HEK293 (cell line): ENCODE measurements around the gene CAPN15.

Experiments used
- CTCF ChIP-seq: fragments of 450-650 bp; formaldehyde crosslinking; IDR thresholded peaks from 2 replicates; pipeline ENCODE4 v1.5.1; 2016; ENCODE audit warnings: missing biosample characterization, missing genetic modification characterization
- KLF17 ChIP-seq: fragments of 450-650 bp; formaldehyde crosslinking; IDR thresholded peaks from 2 replicates; pipeline ENCODE4 v1.5.1; 2016; ENCODE audit warnings: missing biosample characterization, missing genetic modification characterization
- KLF7 ChIP-seq: fragments of 450-650 bp; formaldehyde crosslinking; IDR thresholded peaks from 2 replicates; pipeline ENCODE4 v1.5.1; 2016; ENCODE audit warnings: missing biosample characterization, missing genetic modification characterization, borderline replicate concordance
- MZF1 ChIP-seq: fragments of 450-650 bp; formaldehyde crosslinking; IDR thresholded peaks from 2 replicates; pipeline ENCODE4 v1.5.1; 2017; ENCODE audit warnings: missing biosample characterization, missing genetic modification characterization, borderline replicate concordance
- PRDM1 ChIP-seq: fragments of 450-650 bp; formaldehyde crosslinking; IDR thresholded peaks from 2 replicates; pipeline ENCODE4; 2016; ENCODE audit warnings: missing biosample characterization, missing genetic modification characterization
- PRDM4 ChIP-seq: fragments of 450-650 bp; formaldehyde crosslinking; IDR thresholded peaks from 2 replicates; pipeline ENCODE4 v1.5.1; 2017; ENCODE audit warnings: missing biosample characterization, missing genetic modification characterization
- RBAK ChIP-seq: fragments of 450-650 bp; formaldehyde crosslinking; IDR thresholded peaks from 2 replicates; pipeline ENCODE4 v1.5.1; 2016; ENCODE audit warnings: missing biosample characterization, missing genetic modification characterization
- SP2 ChIP-seq: fragments of 450-650 bp; formaldehyde crosslinking; IDR thresholded peaks from 2 replicates; pipeline ENCODE4 v1.5.1; 2016; ENCODE audit warnings: missing biosample characterization, missing genetic modification characterization
- ZBTB1 ChIP-seq: fragments of 450-650 bp; formaldehyde crosslinking; IDR thresholded peaks from 2 replicates; pipeline ENCODE4 v1.5.1; 2016; ENCODE audit warnings: missing biosample characterization, missing genetic modification characterization
- ZBTB17 ChIP-seq: fragments of 450-650 bp; formaldehyde crosslinking; IDR thresholded peaks from 2 replicates; pipeline ENCODE4 v1.5.1; 2016; ENCODE audit warnings: missing biosample characterization, missing genetic modification characterization
- ZBTB20 ChIP-seq: fragments of 450-650 bp; formaldehyde crosslinking; IDR thresholded peaks from 2 replicates; pipeline ENCODE4 v1.5.1; 2016; ENCODE audit warnings: missing biosample characterization, missing genetic modification characterization
- ZBTB26 ChIP-seq: fragments of 450-650 bp; formaldehyde crosslinking; optimal IDR thresholded peaks from 2 replicates; pipeline ENCODE3; 2016; ENCODE audit warnings: missing biosample characterization, mild to moderate bottlenecking, missing genetic modification characterization
- ZBTB7A ChIP-seq: fragments of 450-650 bp; formaldehyde crosslinking; IDR thresholded peaks from 2 replicates; pipeline ENCODE4 v1.5.1; 2016; ENCODE audit warnings: low read depth, missing biosample characterization, missing genetic modification characterization
- ZFHX2 ChIP-seq: fragments of 450-650 bp; formaldehyde crosslinking; conservative IDR thresholded peaks from 2 replicates; pipeline ENCODE4 v1.5.1; 2016; ENCODE audit warnings: missing biosample characterization, missing genetic modification characterization
- ZNF133 ChIP-seq: fragments of 450-650 bp; formaldehyde crosslinking; IDR thresholded peaks from 2 replicates; pipeline ENCODE4 v1.5.1; 2016; ENCODE audit warnings: missing biosample characterization, missing genetic modification characterization
- ZNF140 ChIP-seq: fragments of 450-650 bp; formaldehyde crosslinking; IDR thresholded peaks from 2 replicates; pipeline ENCODE4 v1.5.1; 2016; ENCODE audit warnings: missing biosample characterization, missing genetic modification characterization
- ZNF16 ChIP-seq: fragments of 450-650 bp; formaldehyde crosslinking; IDR thresholded peaks from 2 replicates; pipeline ENCODE4 v1.5.1; 2016; ENCODE audit warnings: low read depth, missing biosample characterization, missing genetic modification characterization
- ZNF23 ChIP-seq: fragments of 450-650 bp; formaldehyde crosslinking; IDR thresholded peaks from 2 replicates; pipeline ENCODE4 v1.5.1; 2016; ENCODE audit warnings: missing biosample characterization, missing genetic modification characterization, borderline replicate concordance
- ZNF311 ChIP-seq: fragments of 450-650 bp; formaldehyde crosslinking; IDR thresholded peaks from 2 replicates; pipeline ENCODE4 v1.5.1; 2017; ENCODE audit warnings: missing biosample characterization, missing genetic modification characterization, borderline replicate concordance
- ZNF391 ChIP-seq: fragments of 450-650 bp; formaldehyde crosslinking; IDR thresholded peaks from 2 replicates; pipeline ENCODE4 v1.5.1; 2016; ENCODE audit warnings: low read depth, missing biosample characterization, missing genetic modification characterization, borderline replicate concordance
- ZNF433 ChIP-seq: fragments of 450-650 bp; formaldehyde crosslinking; IDR thresholded peaks from 2 replicates; pipeline ENCODE4 v1.5.1; 2016; ENCODE audit warnings: missing biosample characterization, missing genetic modification characterization, low read depth
- ZNF558 ChIP-seq: fragments of 450-650 bp; formaldehyde crosslinking; IDR thresholded peaks from 2 replicates; pipeline ENCODE4 v1.5.1; 2016; ENCODE audit warnings: missing biosample characterization, missing genetic modification characterization
- ZNF561 ChIP-seq: fragments of 450-650 bp; IDR thresholded peaks from 2 replicates; pipeline ENCODE4 v1.5.1; 2018; ENCODE audit warnings: missing biosample characterization, missing genetic modification characterization, borderline replicate concordance
- ZNF600 ChIP-seq: fragments of 450-650 bp; formaldehyde crosslinking; IDR thresholded peaks from 2 replicates; pipeline ENCODE4 v1.5.1; 2016; ENCODE audit warnings: missing biosample characterization, missing genetic modification characterization
- ZNF629 ChIP-seq: fragments of 450-650 bp; formaldehyde crosslinking; IDR thresholded peaks from 2 replicates; pipeline ENCODE4 v1.5.1; 2017; ENCODE audit warnings: missing biosample characterization, missing genetic modification characterization
- ZNF658 ChIP-seq: fragments of 450-650 bp; formaldehyde crosslinking; IDR thresholded peaks from 2 replicates; pipeline ENCODE4; 2016; ENCODE audit warnings: missing biosample characterization, missing genetic modification characterization
- ZNF660 ChIP-seq: fragments of 450-650 bp; IDR thresholded peaks from 2 replicates; pipeline ENCODE4 v1.5.1; 2018; ENCODE audit warnings: missing biosample characterization, mild to moderate bottlenecking, missing genetic modification characterization
- ZNF670 ChIP-seq: fragments of 450-650 bp; formaldehyde crosslinking; IDR thresholded peaks from 2 replicates; pipeline ENCODE4 v1.5.1; 2016; ENCODE audit warnings: missing biosample characterization, missing genetic modification characterization, low read depth
- ZNF677 ChIP-seq: fragments of 450-650 bp; IDR thresholded peaks from 2 replicates; pipeline ENCODE4 v1.5.0; 2018; ENCODE audit warnings: missing biosample characterization, mild to moderate bottlenecking, missing genetic modification characterization, moderate library complexity
- ZNF692 ChIP-seq: fragments of 450-650 bp; formaldehyde crosslinking; IDR thresholded peaks from 2 replicates; pipeline ENCODE4 v1.5.1; 2016; ENCODE audit warnings: missing biosample characterization, missing genetic modification characterization
- ZNF701 ChIP-seq: fragments of 450-650 bp; formaldehyde crosslinking; IDR thresholded peaks from 2 replicates; pipeline ENCODE4 v1.5.1; 2016; ENCODE audit warnings: missing biosample characterization, missing genetic modification characterization
- ZNF707 ChIP-seq: fragments of 450-650 bp; formaldehyde crosslinking; IDR thresholded peaks from 2 replicates; pipeline ENCODE4 v1.5.1; 2016; ENCODE audit warnings: missing biosample characterization, missing genetic modification characterization
- ZSCAN30 ChIP-seq: fragments of 450-650 bp; IDR thresholded peaks from 2 replicates; pipeline ENCODE4 v1.5.1; 2018; ENCODE audit warnings: missing biosample characterization, mild to moderate bottlenecking, missing genetic modification characterization, moderate library complexity

The CAPN15 gene

GRCh38 chr16:528111-529011 lies 849 bp downstream of the CAPN15 start (continued):
- TF ChIP-seq ZNF391 (tag by site-specific recombination) (peak; percentile 29; the same call in 1 of the 2 replicates), KLF17 (tag by site-specific recombination) (no peak; the same call in 1 of the 2 replicates), ZBTB20 (tag by site-specific recombination) (peak; percentile 90), ZNF670 (tag by site-specific recombination) (no peak), ZNF433 (tag by site-specific recombination) (no peak), ZNF660 (tag by site-specific recombination) (no peak), ZBTB1 (tag by site-specific recombination) (no peak), ZNF140 (no peak), MZF1 (tag by site-specific recombination) (no peak), ZNF16 (no peak), PRDM4 (tag by site-specific recombination) (no peak), ZNF658 (tag by site-specific recombination) (no peak), ZFHX2 (tag by site-specific recombination) (peak; percentile 58), ZSCAN30 (tag by site-specific recombination) (no peak), ZNF677 (tag by site-specific recombination) (no peak), ZNF133 (tag by site-specific recombination) (no peak), ZNF701 (tag by site-specific recombination) (no peak), ZNF558 (tag by site-specific recombination) (no peak), ZNF561 (no peak), ZBTB7A (tag by site-specific recombination) (no peak), ZNF23 (no peak), ZBTB26 (tag by site-specific recombination) (peak; percentile 59), ZNF629 (tag by site-specific recombination) (no peak), KLF7 (tag by site-specific recombination) (no peak), ZNF692 (tag by site-specific recombination) (peak; percentile 74), SP2 (tag by site-specific recombination) (0 out of 2 replicates have a peak, but pooled peaks have one; percentile 11), CTCF (tag by site-specific recombination) (no peak), ZBTB17 (tag by site-specific recombination) (0 out of 2 replicates have a peak, but pooled peaks have one; percentile 23), ZNF707 (tag by site-specific recombination) (no peak), PRDM1 (tag by site-specific recombination) (no peak), ZNF600 (tag by site-specific recombination) (peak; percentile 67; the same call in 1 of the 2 replicates), RBAK (no peak), ZNF311 (no peak)
